Measurements from ENCODE around the gene TCHHL1. TPM values are rescaled to one million over a fixed set of nuclear protein-coding genes. Genes with fewer than 3 reads are reported as not detected.

TCHHL1 gene
- total and polyA plus RNA-seq, 2 of the 13 experiments (the other 11 are each of a cell fraction or from before 2014, with no cell fraction given) = not detected

- FAIRE-seq (no peak), ATAC-seq (no peak), DNase-seq (ENCODE audit: low spot score) (no peak)
- peaks cover 0 to 6% of the 10 kb centered on the region in 2 experiments; a peak in 1 of 5 replicates for H3K27me3 ChIP-seq (ENCODE audit: control insufficient read depth in 1 of 2, insufficient read depth in 2 of 2, low read length in 2 of 2)
- H3K4me3 ChIP-seq (replicated peaks in 1 of 3; ENCODE audit: insufficient read depth in 1 of 3, low read depth in 2 of 3, low read length in 3 of 3) = no peak overlapping the region
- TF ChIP-seq ZBTB20 (CRISPR knock-in tag; IDR thresholded peaks at IDR 0.05; ENCODE audit: borderline replicate concordance, low read depth) (no peak), ZSCAN25 (CRISPR knock-in tag; IDR thresholded peaks at IDR 0.05) (no peak)
- BruUV-seq (replicated peaks) = no TSS peak
- 5% methylated on average over 3 of the region's 3 CpGs for WGBS (ENCODE audit: low lambda C conversion rate)
- no peaks in the 10 kb centered on the region for H3K79me2 ChIP-seq (ENCODE audit: insufficient read depth, low read length)
- no peaks in the 10 kb centered on the region for H3K4me1 ChIP-seq (ENCODE audit: insufficient read depth, low read length)
- in situ Hi-C loops (cut with HindIII; ENCODE audit: extremely low pct_ligation_motif_present, low pct_unique_long_range_greater_than_20kb) = no loop called here
- H3K9me3 ChIP-seq (ENCODE audit: low read length) = no peaks in the 10 kb centered on the region
- no peaks in the 10 kb centered on the region for H3K36me3 ChIP-seq (replicated peaks in 1 of 2; ENCODE audit: control insufficient read depth in 1 of 2, insufficient read depth in 2 of 2, low read length in 2 of 2)
- H3K27ac ChIP-seq (ENCODE audit: extremely low read length, insufficient read depth, low read length) = no peak overlapping the region
- no peak overlapping the region for H3K4me2 ChIP-seq (ENCODE audit: low read depth, low read length)
- intact Hi-C loops (cut with micrococcal nuclease; ENCODE audit: unreplicated experiment) = no loop called here
- H3K9ac ChIP-seq (ENCODE audit: insufficient read depth, low read depth, low read length) = no peak overlapping the region
- H4K20me1 ChIP-seq (ENCODE audit: insufficient read depth, low read length) = no peaks in the 10 kb centered on the region
- CTCF ChIA-PET (ENCODE audit: low intra/inter-chr PET ratio, low total read pairs) = no interaction called here
- H2AFZ ChIP-seq (ENCODE audit: low read length) = no peak overlapping the region
- POLR2A ChIA-PET = no interaction called here
Measured at GRCh38 chr1:152096931-152097330, 8.1 kb upstream of the TCHHL1 start.

- no peaks in the 10 kb centered on the region for H3K79me2 ChIP-seq (ENCODE audit: insufficient read depth, low read length)
- H4K20me1 ChIP-seq (ENCODE audit: insufficient read depth, low read length) = no peaks in the 10 kb centered on the region
- TF ChIP-seq SNAPC2 (CRISPR knock-in tag; IDR thresholded peaks at IDR 0.05) = no peak
- no peak for TF ChIP-seq RORA (CRISPR knock-in tag; IDR thresholded peaks at IDR 0.05)
- no TSS peak for BruUV-seq (replicated peaks)
- no peaks in the 10 kb centered on the region for H3K36me3 ChIP-seq (replicated peaks in 1 of 2; ENCODE audit: control insufficient read depth in 1 of 2, insufficient read depth in 2 of 2, low read length in 2 of 2)
- no peak overlapping the region for H3K27ac ChIP-seq (ENCODE audit: extremely low read length, insufficient read depth, low read length)
- DNase-seq (ENCODE audit: low spot score) (no peak), FAIRE-seq (no peak), ATAC-seq (no peak)
- no peak overlapping the region for H3K4me2 ChIP-seq (ENCODE audit: low read depth, low read length)
- in situ Hi-C loops (cut with HindIII; ENCODE audit: extremely low pct_ligation_motif_present, low pct_unique_long_range_greater_than_20kb) = no loop called here
- H3K4me3 ChIP-seq (replicated peaks in 1 of 3; ENCODE audit: insufficient read depth in 1 of 3, low read depth in 2 of 3, low read length in 3 of 3) = no peak overlapping the region
- H3K9me3 ChIP-seq (ENCODE audit: low read length) = no peaks in the 10 kb centered on the region
- H2AFZ ChIP-seq (ENCODE audit: low read length) = no peak overlapping the region
- H3K9ac ChIP-seq (ENCODE audit: insufficient read depth, low read depth, low read length) = no peak overlapping the region
- no peaks in the 10 kb centered on the region for H3K4me1 ChIP-seq (ENCODE audit: insufficient read depth, low read length)
- no peaks in the 10 kb centered on the region for H3K27me3 ChIP-seq (ENCODE audit: control insufficient read depth in 1 of 2, insufficient read depth in 2 of 2, low read length in 2 of 2)
- intact Hi-C loops (cut with micrococcal nuclease; ENCODE audit: unreplicated experiment) = no loop called here
- CTCF ChIA-PET (ENCODE audit: low intra/inter-chr PET ratio, low total read pairs) = no interaction called here
- POLR2A ChIA-PET = no interaction called here
Measured at GRCh38 chr1:152086760-152087159, 2.1 kb downstream of the TCHHL1 start.

Measured in HepG2 (cell line).